GM23338 (cell line): Measurements from ENCODE around the gene FLNC. TPM values are rescaled to one million over a fixed set of nuclear protein-coding genes. Genes with fewer than 3 reads are reported as not detected.

Experiments used
- ATAC-seq: fragments of 200-7000 bp; cut with Tn5 transposase; 3 replicates; pipeline ENCODE4 v1.9.1; 2020
- DNase-seq: peaks from one replicate; pipeline ENCODE4 v3.0.0-alpha.2; 2015; ENCODE audit warnings: low spot score
- H2AFZ ChIP-seq: fragments of 200-600 bp; sonication (generic); 2 replicates; pipeline ENCODE4 v1.8.0; 2016; ENCODE audit warnings: antibody characterized with exemption, mild to moderate bottlenecking, moderate library complexity
- H3F3A ChIP-seq: fragments of 200-600 bp; sonication (generic); replicated peaks from 2 replicates; pipeline ENCODE4 v1.8.0; 2017; ENCODE audit warnings: antibody characterized with exemption, mixed run types, low read depth
- H3K27ac ChIP-seq: fragments of 200-600 bp; sonication (generic); 2 replicates; pipeline ENCODE4 v1.6.1; 2016; ENCODE audit warnings: low read depth
- H3K27me3 ChIP-seq: fragments of 200-600 bp; sonication (generic); 2 replicates; pipeline ENCODE4 v1.8.0; 2016; ENCODE audit warnings: mild to moderate bottlenecking, mixed run types, moderate library complexity; ENCODE audit not compliant: insufficient read depth
- H3K36me3 ChIP-seq: fragments of 200-600 bp; sonication (generic); 2 replicates; pipeline ENCODE4 v1.8.0; 2016; ENCODE audit warnings: mild to moderate bottlenecking; ENCODE audit not compliant: insufficient read depth
- H3K4me1 ChIP-seq: fragments of 200-600 bp; sonication (generic); 2 replicates; pipeline ENCODE4 v1.8.0; 2016; ENCODE audit warnings: mild to moderate bottlenecking, moderate library complexity; ENCODE audit not compliant: insufficient read depth
- H3K4me2 ChIP-seq: fragments of 200-600 bp; sonication (generic); 2 replicates; pipeline ENCODE4 v1.7.1; 2017; ENCODE audit warnings: mixed run types
- H3K4me3 ChIP-seq: fragments of 200-600 bp; sonication (generic); 2 replicates; pipeline ENCODE4 v1.6.1; 2016; ENCODE audit warnings: mixed run types
- H3K79me2 ChIP-seq: fragments of 200-600 bp; sonication (generic); replicated peaks from 2 replicates; pipeline ENCODE4 v1.8.0; 2017; ENCODE audit warnings: mild to moderate bottlenecking; ENCODE audit not compliant: insufficient read depth
- H3K9me2 ChIP-seq: fragments of 200-600 bp; sonication (generic); 2 replicates; pipeline ENCODE4 v1.8.0; 2017; ENCODE audit not compliant: insufficient read depth
- H4K20me1 ChIP-seq: fragments of 200-600 bp; sonication (generic); replicated peaks from 2 replicates; pipeline ENCODE4 v1.8.0; 2017; ENCODE audit warnings: mild to moderate bottlenecking; ENCODE audit not compliant: insufficient read depth
- H3K27ac Mint-ChIP-seq: 2 replicates; pipeline ENCODE4 v1.8.0; 2020; ENCODE audit warnings: inconsistent platforms, mild to moderate bottlenecking, moderate library complexity, mixed read lengths
- H3K27me3 Mint-ChIP-seq: 3 replicates; pipeline ENCODE4 v1.8.0; 2022; ENCODE audit warnings: low read depth, mild to moderate bottlenecking, moderate library complexity, mixed read lengths, inconsistent platforms; ENCODE audit not compliant: insufficient read depth, poor library complexity
- H3K36me3 Mint-ChIP-seq: 3 replicates; pipeline ENCODE4 v1.8.0; 2021; ENCODE audit warnings: low read depth, mild to moderate bottlenecking, inconsistent platforms, moderate library complexity, mixed read lengths
- H3K4me1 Mint-ChIP-seq: 3 replicates; pipeline ENCODE4 v1.8.0; 2020; ENCODE audit warnings: mild to moderate bottlenecking, inconsistent platforms, mixed read lengths
- H3K4me3 Mint-ChIP-seq: 3 replicates; pipeline ENCODE4 v1.8.0; 2021; ENCODE audit warnings: moderate library complexity, mild to moderate bottlenecking, inconsistent platforms, mixed read lengths
- H3K9me3 Mint-ChIP-seq: 3 replicates; pipeline ENCODE4 v1.8.0; 2020; ENCODE audit warnings: moderate library complexity, mild to moderate bottlenecking, inconsistent platforms, mixed read lengths
- EZH2 ChIP-seq: fragments of 200-600 bp; sonication (generic); IDR thresholded peaks from one replicate; pipeline ENCODE4 v1.8.0; 2017; ENCODE audit warnings: antibody characterized with exemption, mild to moderate bottlenecking, low read depth; ENCODE audit not compliant: unreplicated experiment
- JUNB ChIP-seq: IDR thresholded peaks from one replicate; pipeline ENCODE4 v1.6.1; 2016; ENCODE audit warnings: antibody characterized with exemption; ENCODE audit not compliant: unreplicated experiment
- NANOG ChIP-seq: IDR thresholded peaks from 2 replicates; pipeline ENCODE4 v1.6.1; 2016; ENCODE audit warnings: antibody characterized with exemption, borderline replicate concordance
- REST ChIP-seq: IDR thresholded peaks from one replicate; pipeline ENCODE4 v1.6.1; 2018; ENCODE audit warnings: antibody characterized with exemption; ENCODE audit not compliant: unreplicated experiment
- ZNF331 ChIP-seq: fragments of 250-450 bp; sonication (Bioruptor Pico); IDR thresholded peaks from 2 replicates; pipeline ENCODE4 v1.5.0; 2020; ENCODE audit warnings: low read depth, mild to moderate bottlenecking, moderate library complexity
- polyA plus RNA-seq: library from polyadenylated mRNA; unstranded; fragments of >200 nt; fragmentation: Nextera tagmentation; extraction: Ambion mirVana; gene quantifications from 2 replicates; pipeline ENCODE4 v1.2.1, GENCODE V29; 2016
- total RNA-seq: library from RNA; depleted of rRNA; stranded (reverse); fragments of >200 nt; shearing (Covaris generic); gene quantifications from 2 replicates; pipeline ENCODE4 v1.2.3, GENCODE V29; 2014
- TF ChIP-seq, protein P1 (sequence below), 2 experiments: fragments of 200-600 bp in 1 of 2; sonication (generic) in 1 of 2; conservative IDR thresholded peaks; 2 replicates each; pipeline versions ENCODE4 v1.5.1 to v1.6.1; 2016 to 2017; ENCODE audit warnings: antibody characterized with exemption in 2 of 2, low read depth in 2 of 2, mild to moderate bottlenecking in 2 of 2, moderate library complexity in 1 of 2

Gene FLNC
- total and polyA plus RNA-seq, 2 experiments from 2014 or later: 0.65 to 11.8 TPM

GRCh38 chr7:128889121-128889520 lies 58.9 kb downstream of the FLNC start (continued):
- TF ChIP-seq, protein P1, sequence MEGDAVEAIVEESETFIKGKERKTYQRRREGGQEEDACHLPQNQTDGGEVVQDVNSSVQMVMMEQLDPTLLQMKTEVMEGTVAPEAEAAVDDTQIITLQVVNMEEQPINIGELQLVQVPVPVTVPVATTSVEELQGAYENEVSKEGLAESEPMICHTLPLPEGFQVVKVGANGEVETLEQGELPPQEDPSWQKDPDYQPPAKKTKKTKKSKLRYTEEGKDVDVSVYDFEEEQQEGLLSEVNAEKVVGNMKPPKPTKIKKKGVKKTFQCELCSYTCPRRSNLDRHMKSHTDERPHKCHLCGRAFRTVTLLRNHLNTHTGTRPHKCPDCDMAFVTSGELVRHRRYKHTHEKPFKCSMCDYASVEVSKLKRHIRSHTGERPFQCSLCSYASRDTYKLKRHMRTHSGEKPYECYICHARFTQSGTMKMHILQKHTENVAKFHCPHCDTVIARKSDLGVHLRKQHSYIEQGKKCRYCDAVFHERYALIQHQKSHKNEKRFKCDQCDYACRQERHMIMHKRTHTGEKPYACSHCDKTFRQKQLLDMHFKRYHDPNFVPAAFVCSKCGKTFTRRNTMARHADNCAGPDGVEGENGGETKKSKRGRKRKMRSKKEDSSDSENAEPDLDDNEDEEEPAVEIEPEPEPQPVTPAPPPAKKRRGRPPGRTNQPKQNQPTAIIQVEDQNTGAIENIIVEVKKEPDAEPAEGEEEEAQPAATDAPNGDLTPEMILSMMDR (conservative IDR thresholded peaks at IDR 0.05; ENCODE audit: low read depth in 2 of 2): no peak
- TF ChIP-seq JUNB (no peak), REST (no peak)

GRCh38 chr7:128890306-128891109 lies 60.3 kb downstream of the FLNC start:
- Histone ChIP-seq H3K36me3 (no peaks in the 10 kb centered on the region), H3F3A (0 out of 2 replicates have a peak, but pooled peaks cover 7% of the 10 kb centered on the region), H3K27me3 (peaks cover 10% of the 10 kb centered on the region; the same call in 1 of the 2 replicates), H3K4me2 (peak overlapping the region; percentile 78), H3K27ac (no peak overlapping the region), H3K4me3 (peak overlapping the region; percentile 60), H3K79me2 (no peaks in the 10 kb centered on the region), H2AFZ (peak overlapping the region; percentile 56), H4K20me1 (no peaks in the 10 kb centered on the region), H3K9me2 (no peaks in the 10 kb centered on the region), H3K4me1 (peaks cover 12% of the 10 kb centered on the region; the same call in 1 of the 2 replicates)
- H3K27me3 Mint-ChIP-seq: peaks cover 13% of the 10 kb centered on the region
- no peaks in the 10 kb centered on the region for H3K9me3 Mint-ChIP-seq
- no peak for TF ChIP-seq NANOG
- TF ChIP-seq ZNF331 (CRISPR knock-in tag): no peak
- TF ChIP-seq EZH2: peak; percentile 20
- peak overlapping the region; percentile 41; the same call in 2 of the 3 replicates for H3K4me3 Mint-ChIP-seq
- no peak overlapping the region for H3K27ac Mint-ChIP-seq
- H3K36me3 Mint-ChIP-seq: no peaks in the 10 kb centered on the region
- DNase-seq (peak; percentile 66), ATAC-seq (peak; percentile 16)
- no peaks in the 10 kb centered on the region; the same call in 2 of the 3 replicates for H3K4me1 Mint-ChIP-seq
